ENCODE data around the gene HCFC1. TPM values are rescaled to one million over a fixed set of nuclear protein-coding genes. Genes with fewer than 3 reads are reported as not detected.

The HCFC1 gene
- total and polyA plus RNA-seq, 9 of the 15 experiments (the other 6 are each of a cell fraction or from before 2014, with no cell fraction given) = 2.8 to 133 (median 17.1) TPM

DNA sequence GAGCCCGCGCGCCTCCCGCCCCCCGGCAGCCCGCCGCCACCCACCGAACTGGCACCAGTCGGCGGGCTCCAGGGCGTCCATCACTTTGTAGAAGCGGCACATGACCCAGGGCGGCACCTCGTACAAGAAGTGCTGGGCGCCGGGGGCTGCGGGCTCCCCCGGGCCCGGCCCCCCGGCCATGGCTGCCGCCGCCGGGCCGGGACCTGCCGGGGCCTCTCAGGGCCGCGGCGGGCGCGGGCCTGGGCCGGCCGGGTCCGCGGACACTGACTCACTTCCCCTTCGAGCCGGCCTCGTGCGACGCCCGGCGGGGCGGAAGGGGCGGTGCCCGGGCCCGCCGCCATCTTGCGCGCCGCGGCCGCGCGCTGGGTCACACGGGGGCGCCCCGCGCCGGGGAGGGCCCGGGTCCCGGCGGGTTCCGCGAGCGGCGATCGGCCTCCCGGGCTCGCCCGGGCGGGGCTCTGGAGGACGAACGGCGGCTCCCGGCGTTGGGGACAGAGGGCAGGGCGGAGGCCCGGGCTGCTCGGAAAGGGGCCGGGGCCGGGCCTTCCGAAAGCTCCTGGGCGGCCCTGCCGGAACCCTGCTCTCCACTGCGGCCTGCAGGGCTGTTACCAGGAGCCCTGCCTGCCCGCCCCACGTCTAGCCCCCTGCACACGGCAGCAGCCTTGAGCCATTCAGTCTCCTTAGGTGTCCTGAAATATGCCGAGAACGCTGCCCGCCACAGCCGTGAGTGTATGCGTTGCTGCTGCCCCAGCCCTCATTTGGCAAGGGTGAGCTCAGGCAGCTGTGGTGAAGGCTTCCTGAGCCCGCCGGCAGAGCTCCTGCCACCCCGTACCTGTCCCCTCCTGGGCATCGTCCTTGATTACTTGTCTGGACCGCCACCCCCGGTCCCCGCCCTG, 48.3 kb upstream of the HCFC1 start, which contains the start of gene IRAK1 (continued):
- peak in 1 of 2 experiments; percentile 96; a peak in 2 of 4 replicates for TF ChIP-seq ZNF639 (CRISPR knock-in tag; conservative IDR thresholded peaks at IDR 0.05 in 1 of 2, IDR thresholded peaks at IDR 0.05 in 1 of 2)
- peak; percentile 87 for TF ChIP-seq SPI1 (IDR thresholded peaks at IDR 0.05; ENCODE audit: borderline replicate concordance, low read depth, low read length)
- no peak for TF ChIP-seq ZNF212 (CRISPR knock-in tag; IDR thresholded peaks at IDR 0.05)
- peak; percentile 53 for TF ChIP-seq POLR2A (conservative IDR thresholded peaks at IDR 0.05)
- TF ChIP-seq ZFX (CRISPR knock-in tag; IDR thresholded peaks at IDR 0.05) = peak; percentile 87
- TF ChIP-seq FOSL1 (tag; conservative IDR thresholded peaks at IDR 0.05) = peak; percentile 86
- TF ChIP-seq, protein P1, sequence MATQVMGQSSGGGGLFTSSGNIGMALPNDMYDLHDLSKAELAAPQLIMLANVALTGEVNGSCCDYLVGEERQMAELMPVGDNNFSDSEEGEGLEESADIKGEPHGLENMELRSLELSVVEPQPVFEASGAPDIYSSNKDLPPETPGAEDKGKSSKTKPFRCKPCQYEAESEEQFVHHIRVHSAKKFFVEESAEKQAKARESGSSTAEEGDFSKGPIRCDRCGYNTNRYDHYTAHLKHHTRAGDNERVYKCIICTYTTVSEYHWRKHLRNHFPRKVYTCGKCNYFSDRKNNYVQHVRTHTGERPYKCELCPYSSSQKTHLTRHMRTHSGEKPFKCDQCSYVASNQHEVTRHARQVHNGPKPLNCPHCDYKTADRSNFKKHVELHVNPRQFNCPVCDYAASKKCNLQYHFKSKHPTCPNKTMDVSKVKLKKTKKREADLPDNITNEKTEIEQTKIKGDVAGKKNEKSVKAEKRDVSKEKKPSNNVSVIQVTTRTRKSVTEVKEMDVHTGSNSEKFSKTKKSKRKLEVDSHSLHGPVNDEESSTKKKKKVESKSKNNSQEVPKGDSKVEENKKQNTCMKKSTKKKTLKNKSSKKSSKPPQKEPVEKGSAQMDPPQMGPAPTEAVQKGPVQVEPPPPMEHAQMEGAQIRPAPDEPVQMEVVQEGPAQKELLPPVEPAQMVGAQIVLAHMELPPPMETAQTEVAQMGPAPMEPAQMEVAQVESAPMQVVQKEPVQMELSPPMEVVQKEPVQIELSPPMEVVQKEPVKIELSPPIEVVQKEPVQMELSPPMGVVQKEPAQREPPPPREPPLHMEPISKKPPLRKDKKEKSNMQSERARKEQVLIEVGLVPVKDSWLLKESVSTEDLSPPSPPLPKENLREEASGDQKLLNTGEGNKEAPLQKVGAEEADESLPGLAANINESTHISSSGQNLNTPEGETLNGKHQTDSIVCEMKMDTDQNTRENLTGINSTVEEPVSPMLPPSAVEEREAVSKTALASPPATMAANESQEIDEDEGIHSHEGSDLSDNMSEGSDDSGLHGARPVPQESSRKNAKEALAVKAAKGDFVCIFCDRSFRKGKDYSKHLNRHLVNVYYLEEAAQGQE (IDR thresholded peaks at IDR 0.05; ENCODE audit: borderline replicate concordance) = no peak
- TF ChIP-seq, protein P1 (CRISPR knock-in tag; IDR thresholded peaks at IDR 0.05; ENCODE audit: low read depth) = peak; percentile 58; the same call in 1 of the 2 replicates
- TF ChIP-seq MCM7 (IDR thresholded peaks at IDR 0.05) = no peak
- TF ChIP-seq ADNP (tag; IDR thresholded peaks at IDR 0.05) = no peak
- 0 out of 2 replicates have a peak, but pooled peaks have one; percentile 39 for TF ChIP-seq KAT7 (CRISPR knock-in tag; IDR thresholded peaks at IDR 0.05; ENCODE audit: borderline replicate concordance)
- TF ChIP-seq RB1 (IDR thresholded peaks at IDR 0.05; ENCODE audit: low read depth) = peak; percentile 84
- TF ChIP-seq, protein P2, sequence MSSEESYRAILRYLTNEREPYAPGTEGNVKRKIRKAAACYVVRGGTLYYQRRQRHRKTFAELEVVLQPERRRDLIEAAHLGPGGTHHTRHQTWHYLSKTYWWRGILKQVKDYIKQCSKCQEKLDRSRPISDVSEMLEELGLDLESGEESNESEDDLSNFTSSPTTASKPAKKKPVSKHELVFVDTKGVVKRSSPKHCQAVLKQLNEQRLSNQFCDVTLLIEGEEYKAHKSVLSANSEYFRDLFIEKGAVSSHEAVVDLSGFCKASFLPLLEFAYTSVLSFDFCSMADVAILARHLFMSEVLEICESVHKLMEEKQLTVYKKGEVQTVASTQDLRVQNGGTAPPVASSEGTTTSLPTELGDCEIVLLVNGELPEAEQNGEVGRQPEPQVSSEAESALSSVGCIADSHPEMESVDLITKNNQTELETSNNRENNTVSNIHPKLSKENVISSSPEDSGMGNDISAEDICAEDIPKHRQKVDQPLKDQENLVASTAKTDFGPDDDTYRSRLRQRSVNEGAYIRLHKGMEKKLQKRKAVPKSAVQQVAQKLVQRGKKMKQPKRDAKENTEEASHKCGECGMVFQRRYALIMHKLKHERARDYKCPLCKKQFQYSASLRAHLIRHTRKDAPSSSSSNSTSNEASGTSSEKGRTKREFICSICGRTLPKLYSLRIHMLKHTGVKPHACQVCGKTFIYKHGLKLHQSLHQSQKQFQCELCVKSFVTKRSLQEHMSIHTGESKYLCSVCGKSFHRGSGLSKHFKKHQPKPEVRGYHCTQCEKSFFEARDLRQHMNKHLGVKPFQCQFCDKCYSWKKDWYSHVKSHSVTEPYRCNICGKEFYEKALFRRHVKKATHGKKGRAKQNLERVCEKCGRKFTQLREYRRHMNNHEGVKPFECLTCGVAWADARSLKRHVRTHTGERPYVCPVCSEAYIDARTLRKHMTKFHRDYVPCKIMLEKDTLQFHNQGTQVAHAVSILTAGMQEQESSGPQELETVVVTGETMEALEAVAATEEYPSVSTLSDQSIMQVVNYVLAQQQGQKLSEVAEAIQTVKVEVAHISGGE (CRISPR knock-in tag; IDR thresholded peaks at IDR 0.05) = peak in 1 of 3 experiments; percentile 85; a peak in 2 of 6 replicates
